ENCODE results near the gene SHROOM4. TPM values are rescaled to one million over a fixed set of nuclear protein-coding genes. Genes with fewer than 3 reads are reported as not detected.

The SHROOM4 gene
- total and polyA plus RNA-seq, 2 experiments from 2014 or later: 1.9 to 8.5 TPM

DNA sequence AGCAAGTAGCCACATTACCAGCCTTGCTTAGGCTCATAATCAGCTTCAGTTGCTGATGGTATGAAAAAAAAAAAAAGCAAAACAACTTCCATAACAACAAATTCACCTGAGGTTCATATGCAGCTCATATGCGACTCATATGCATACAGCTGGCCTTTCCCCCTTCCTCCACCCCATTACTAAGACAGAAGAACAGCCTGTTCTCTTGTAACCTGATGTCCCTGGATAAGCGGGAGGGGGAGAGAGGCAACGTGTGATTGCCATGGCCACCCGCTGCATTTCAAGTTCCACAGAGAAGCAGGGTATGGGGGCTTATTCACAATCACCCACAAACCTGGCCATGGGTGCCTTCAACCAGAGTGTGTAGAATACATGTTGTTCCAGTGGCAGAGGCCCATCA is 248.3 kb downstream of the SHROOM4 start:
- Histone ChIP-seq H3K79me2 (replicated peaks; ENCODE audit: insufficient read depth) (no peaks in the 10 kb centered on the region), H3K4me3 (no peak overlapping the region), H3K4me2 (no peak overlapping the region), H3K4me1 (ENCODE audit: insufficient read depth) (peaks cover 10% of the 10 kb centered on the region), H3K36me3 (ENCODE audit: insufficient read depth) (no peaks in the 10 kb centered on the region), H4K20me1 (replicated peaks; ENCODE audit: insufficient read depth) (no peaks in the 10 kb centered on the region), H3K9me2 (ENCODE audit: insufficient read depth) (no peaks in the 10 kb centered on the region), H3K27ac (ENCODE audit: low read depth) (no peak overlapping the region), H3K27me3 (ENCODE audit: insufficient read depth) (no peaks in the 10 kb centered on the region), H3F3A (replicated peaks; ENCODE audit: low read depth) (no peaks in the 10 kb centered on the region), H2AFZ (no peak overlapping the region)
- no peaks in the 10 kb centered on the region; the same call in 2 of the 3 replicates for H3K9me3 Mint-ChIP-seq
- no peak overlapping the region for H3K27ac Mint-ChIP-seq
- no peak overlapping the region for H3K4me3 Mint-ChIP-seq
- H3K27me3 Mint-ChIP-seq (ENCODE audit: insufficient read depth, low read depth, poor library complexity): peaks cover 4% of the 10 kb centered on the region
- no peak for ATAC-seq
- no peak for DNase-seq (ENCODE audit: low spot score)
- TF ChIP-seq, protein P1, sequence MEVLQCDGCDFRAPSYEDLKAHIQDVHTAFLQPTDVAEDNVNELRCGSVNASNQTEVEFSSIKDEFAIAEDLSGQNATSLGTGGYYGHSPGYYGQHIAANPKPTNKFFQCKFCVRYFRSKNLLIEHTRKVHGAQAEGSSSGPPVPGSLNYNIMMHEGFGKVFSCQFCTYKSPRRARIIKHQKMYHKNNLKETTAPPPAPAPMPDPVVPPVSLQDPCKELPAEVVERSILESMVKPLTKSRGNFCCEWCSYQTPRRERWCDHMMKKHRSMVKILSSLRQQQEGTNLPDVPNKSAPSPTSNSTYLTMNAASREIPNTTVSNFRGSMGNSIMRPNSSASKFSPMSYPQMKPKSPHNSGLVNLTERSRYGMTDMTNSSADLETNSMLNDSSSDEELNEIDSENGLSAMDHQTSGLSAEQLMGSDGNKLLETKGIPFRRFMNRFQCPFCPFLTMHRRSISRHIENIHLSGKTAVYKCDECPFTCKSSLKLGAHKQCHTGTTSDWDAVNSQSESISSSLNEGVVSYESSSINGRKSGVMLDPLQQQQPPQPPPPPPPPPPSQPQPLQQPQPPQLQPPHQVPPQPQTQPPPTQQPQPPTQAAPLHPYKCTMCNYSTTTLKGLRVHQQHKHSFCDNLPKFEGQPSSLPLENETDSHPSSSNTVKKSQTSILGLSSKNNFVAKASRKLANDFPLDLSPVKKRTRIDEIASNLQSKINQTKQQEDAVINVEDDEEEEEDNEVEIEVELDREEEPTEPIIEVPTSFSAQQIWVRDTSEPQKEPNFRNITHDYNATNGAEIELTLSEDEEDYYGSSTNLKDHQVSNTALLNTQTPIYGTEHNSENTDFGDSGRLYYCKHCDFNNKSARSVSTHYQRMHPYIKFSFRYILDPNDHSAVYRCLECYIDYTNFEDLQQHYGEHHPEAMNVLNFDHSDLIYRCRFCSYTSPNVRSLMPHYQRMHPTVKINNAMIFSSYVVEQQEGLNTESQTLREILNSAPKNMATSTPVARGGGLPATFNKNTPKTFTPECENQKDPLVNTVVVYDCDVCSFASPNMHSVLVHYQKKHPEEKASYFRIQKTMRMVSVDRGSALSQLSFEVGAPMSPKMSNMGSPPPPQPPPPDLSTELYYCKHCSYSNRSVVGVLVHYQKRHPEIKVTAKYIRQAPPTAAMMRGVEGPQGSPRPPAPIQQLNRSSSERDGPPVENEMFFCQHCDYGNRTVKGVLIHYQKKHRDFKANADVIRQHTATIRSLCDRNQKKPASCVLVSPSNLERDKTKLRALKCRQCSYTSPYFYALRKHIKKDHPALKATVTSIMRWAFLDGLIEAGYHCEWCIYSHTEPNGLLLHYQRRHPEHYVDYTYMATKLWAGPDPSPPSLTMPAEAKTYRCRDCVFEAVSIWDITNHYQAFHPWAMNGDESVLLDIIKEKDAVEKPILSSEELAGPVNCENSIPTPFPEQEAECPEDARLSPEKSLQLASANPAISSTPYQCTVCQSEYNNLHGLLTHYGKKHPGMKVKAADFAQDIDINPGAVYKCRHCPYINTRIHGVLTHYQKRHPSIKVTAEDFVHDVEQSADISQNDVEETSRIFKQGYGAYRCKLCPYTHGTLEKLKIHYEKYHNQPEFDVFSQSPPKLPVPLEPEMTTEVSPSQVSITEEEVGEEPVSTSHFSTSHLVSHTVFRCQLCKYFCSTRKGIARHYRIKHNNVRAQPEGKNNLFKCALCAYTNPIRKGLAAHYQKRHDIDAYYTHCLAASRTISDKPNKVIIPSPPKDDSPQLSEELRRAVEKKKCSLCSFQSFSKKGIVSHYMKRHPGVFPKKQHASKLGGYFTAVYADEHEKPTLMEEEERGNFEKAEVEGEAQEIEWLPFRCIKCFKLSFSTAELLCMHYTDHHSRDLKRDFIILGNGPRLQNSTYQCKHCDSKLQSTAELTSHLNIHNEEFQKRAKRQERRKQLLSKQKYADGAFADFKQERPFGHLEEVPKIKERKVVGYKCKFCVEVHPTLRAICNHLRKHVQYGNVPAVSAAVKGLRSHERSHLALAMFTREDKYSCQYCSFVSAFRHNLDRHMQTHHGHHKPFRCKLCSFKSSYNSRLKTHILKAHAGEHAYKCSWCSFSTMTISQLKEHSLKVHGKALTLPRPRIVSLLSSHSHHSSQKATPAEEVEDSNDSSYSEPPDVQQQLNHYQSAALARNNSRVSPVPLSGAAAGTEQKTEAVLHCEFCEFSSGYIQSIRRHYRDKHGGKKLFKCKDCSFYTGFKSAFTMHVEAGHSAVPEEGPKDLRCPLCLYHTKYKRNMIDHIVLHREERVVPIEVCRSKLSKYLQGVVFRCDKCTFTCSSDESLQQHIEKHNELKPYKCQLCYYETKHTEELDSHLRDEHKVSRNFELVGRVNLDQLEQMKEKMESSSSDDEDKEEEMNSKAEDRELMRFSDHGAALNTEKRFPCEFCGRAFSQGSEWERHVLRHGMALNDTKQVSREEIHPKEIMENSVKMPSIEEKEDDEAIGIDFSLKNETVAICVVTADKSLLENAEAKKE (CRISPR knock-in tag; IDR thresholded peaks at IDR 0.05): no peak
- TF ChIP-seq EZH2phosphoT487 (IDR thresholded peaks at IDR 0.05; ENCODE audit: unreplicated experiment) (no peak), NANOG (IDR thresholded peaks at IDR 0.05; ENCODE audit: borderline replicate concordance) (no peak), STAT1 (IDR thresholded peaks at IDR 0.05; ENCODE audit: unreplicated experiment) (no peak), EZH2 (IDR thresholded peaks at IDR 0.05; ENCODE audit: low read depth, unreplicated experiment) (no peak), POLR2AphosphoS5 (IDR thresholded peaks at IDR 0.05; ENCODE audit: low read depth) (no peak)
- TF ChIP-seq, protein P2, sequence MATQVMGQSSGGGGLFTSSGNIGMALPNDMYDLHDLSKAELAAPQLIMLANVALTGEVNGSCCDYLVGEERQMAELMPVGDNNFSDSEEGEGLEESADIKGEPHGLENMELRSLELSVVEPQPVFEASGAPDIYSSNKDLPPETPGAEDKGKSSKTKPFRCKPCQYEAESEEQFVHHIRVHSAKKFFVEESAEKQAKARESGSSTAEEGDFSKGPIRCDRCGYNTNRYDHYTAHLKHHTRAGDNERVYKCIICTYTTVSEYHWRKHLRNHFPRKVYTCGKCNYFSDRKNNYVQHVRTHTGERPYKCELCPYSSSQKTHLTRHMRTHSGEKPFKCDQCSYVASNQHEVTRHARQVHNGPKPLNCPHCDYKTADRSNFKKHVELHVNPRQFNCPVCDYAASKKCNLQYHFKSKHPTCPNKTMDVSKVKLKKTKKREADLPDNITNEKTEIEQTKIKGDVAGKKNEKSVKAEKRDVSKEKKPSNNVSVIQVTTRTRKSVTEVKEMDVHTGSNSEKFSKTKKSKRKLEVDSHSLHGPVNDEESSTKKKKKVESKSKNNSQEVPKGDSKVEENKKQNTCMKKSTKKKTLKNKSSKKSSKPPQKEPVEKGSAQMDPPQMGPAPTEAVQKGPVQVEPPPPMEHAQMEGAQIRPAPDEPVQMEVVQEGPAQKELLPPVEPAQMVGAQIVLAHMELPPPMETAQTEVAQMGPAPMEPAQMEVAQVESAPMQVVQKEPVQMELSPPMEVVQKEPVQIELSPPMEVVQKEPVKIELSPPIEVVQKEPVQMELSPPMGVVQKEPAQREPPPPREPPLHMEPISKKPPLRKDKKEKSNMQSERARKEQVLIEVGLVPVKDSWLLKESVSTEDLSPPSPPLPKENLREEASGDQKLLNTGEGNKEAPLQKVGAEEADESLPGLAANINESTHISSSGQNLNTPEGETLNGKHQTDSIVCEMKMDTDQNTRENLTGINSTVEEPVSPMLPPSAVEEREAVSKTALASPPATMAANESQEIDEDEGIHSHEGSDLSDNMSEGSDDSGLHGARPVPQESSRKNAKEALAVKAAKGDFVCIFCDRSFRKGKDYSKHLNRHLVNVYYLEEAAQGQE (IDR thresholded peaks at IDR 0.05; ENCODE audit: unreplicated experiment): no peak
- H3K4me1 Mint-ChIP-seq: peaks cover 27% of the 10 kb centered on the region
- no peaks in the 10 kb centered on the region for H3K36me3 Mint-ChIP-seq (ENCODE audit: low read depth)

Small RNAs within 50 kb of the gene (small RNA-seq; reads per million reads assigned to genes)
- gene RNU6-935P (ENCODE audit: low replicate concordance): not detected

Other genes with a start within 250 kb of the SHROOM4 start
- gene BMP15, start 96.5 kb upstream of the SHROOM4 start, total RNA-seq (2014; rRNA removed; shearing (Covaris generic)): not detected in 2 replicates
- gene BMP15, start 96.5 kb upstream of the SHROOM4 start, polyA plus RNA-seq (2016; fragmentation: Nextera tagmentation; extraction: Ambion mirVana): not detected in 2 replicates